GM19397 (cell line): Measurements from ENCODE around the gene HTR6.
"Not testable (repeated sequence)": the region's sequence is repeated elsewhere in the genome, so short reads cannot be mapped to it uniquely, and the experiment has no call there.

Experiments used
- ATAC-seq: cut with Tn5 transposase; IDR thresholded peaks from one replicate; pipeline ENCODE4 v1.9.1; 2021; ENCODE audit warnings: mild to moderate bottlenecking, moderate library complexity; ENCODE audit not compliant: unreplicated experiment

Gene HTR6

GRCh38 chr1:19664453-19665185, at the start of gene HTR6:
HTR6 (plus strand) TSS chr1:19664875; CDS start chr1:19665754, 879 bp downstream.
- ATAC-seq: no peak

- no peak for ATAC-seq
Observed at GRCh38 chr1:19615438-19615837, 49.2 kb upstream of the HTR6 start.

- no peak for ATAC-seq
Observed at GRCh38 chr1:19616489-19616888, 48.2 kb upstream of the HTR6 start.

GRCh38 chr1:19617376-19617775, 47.3 kb upstream of the HTR6 start:
- no peak for ATAC-seq

GRCh38 chr1:19618428-19618827, 46.2 kb upstream of the HTR6 start:
- ATAC-seq: no peak

GRCh38 chr1:19619697-19620384, 44.8 kb upstream of the HTR6 start:
- ATAC-seq: no peak

- no peak for ATAC-seq
Observed at GRCh38 chr1:19620786-19621185, 43.9 kb upstream of the HTR6 start.

GRCh38 chr1:19621274-19621950, 43.3 kb upstream of the HTR6 start:
- ATAC-seq: no peak

GRCh38 chr1:19622204-19622603, 42.5 kb upstream of the HTR6 start:
- ATAC-seq: no peak

- ATAC-seq: no peak
Observed at GRCh38 chr1:19623523-19623922, 41.2 kb upstream of the HTR6 start.

GRCh38 chr1:19625291-19625937, 39.3 kb upstream of the HTR6 start:
- no peak for ATAC-seq

- ATAC-seq: no peak
Observed at GRCh38 chr1:19628879-19629278, 35.8 kb upstream of the HTR6 start.

GRCh38 chr1:19629357-19629756, 35.3 kb upstream of the HTR6 start:
- no peak for ATAC-seq

- not testable (repeated sequence) for ATAC-seq
Observed at GRCh38 chr1:19630192-19630591, 34.5 kb upstream of the HTR6 start.

GRCh38 chr1:19630720-19631395, 33.8 kb upstream of the HTR6 start:
- ATAC-seq: no peak

GRCh38 chr1:19632211-19632610, 32.5 kb upstream of the HTR6 start:
- ATAC-seq: no peak

- no peak for ATAC-seq
Observed at GRCh38 chr1:19633106-19633505, 31.6 kb upstream of the HTR6 start.

GRCh38 chr1:19635064-19635463, 29.6 kb upstream of the HTR6 start:
- not testable (repeated sequence) for ATAC-seq

GRCh38 chr1:19635646-19636045, 29.0 kb upstream of the HTR6 start:
- no peak for ATAC-seq

GRCh38 chr1:19636065-19636464, 28.6 kb upstream of the HTR6 start:
- no peak for ATAC-seq

GRCh38 chr1:19636749-19637148, 27.9 kb upstream of the HTR6 start:
- ATAC-seq: not testable (repeated sequence)
